ENCODE measurements around the gene CNTNAP5. TPM values are rescaled to one million over a fixed set of nuclear protein-coding genes. Genes with fewer than 3 reads are reported as not detected.

Gene CNTNAP5
- total RNA-seq, 1 donor from 2014 or later: not detected

- no peak for TF ChIP-seq CTCF (IDR thresholded peaks at IDR 0.05; ENCODE audit: borderline replicate concordance)
- Histone ChIP-seq H3K9me3 (replicated peaks) (peaks cover 6% of the 10 kb centered on the region), H3K4me3 (no peak overlapping the region), H3K36me3 (no peaks in the 10 kb centered on the region), H3K27me3 (ENCODE audit: low read depth) (no peaks in the 10 kb centered on the region), H3K4me1 (no peaks in the 10 kb centered on the region), H3K27ac (replicated peaks) (no peak overlapping the region)
- intact Hi-C loops (cut with micrococcal nuclease): no loop called here
- no peak for DNase-seq
Observed at GRCh38 chr2:124698979-124699565, 674.0 kb downstream of the CNTNAP5 start.

GRCh38 chr2:124702777-124703176 is 677.7 kb downstream of the CNTNAP5 start:
- no peak for DNase-seq
- H3K4me1 ChIP-seq: no peaks in the 10 kb centered on the region
- no peak overlapping the region for H3K27ac ChIP-seq (replicated peaks)
- intact Hi-C loops (cut with micrococcal nuclease): no loop called here
- H3K36me3 ChIP-seq: no peaks in the 10 kb centered on the region
- H3K27me3 ChIP-seq (ENCODE audit: low read depth): peaks cover 17% of the 10 kb centered on the region
- peaks cover 6% of the 10 kb centered on the region for H3K9me3 ChIP-seq (replicated peaks)
- no peak overlapping the region for H3K4me3 ChIP-seq
- no peak for TF ChIP-seq CTCF (IDR thresholded peaks at IDR 0.05; ENCODE audit: borderline replicate concordance)

GRCh38 chr2:124704071-124704925 is 679.2 kb downstream of the CNTNAP5 start:
- Histone ChIP-seq H3K27ac (replicated peaks) (no peak overlapping the region), H3K4me3 (no peak overlapping the region), H3K27me3 (ENCODE audit: low read depth) (peaks cover 17% of the 10 kb centered on the region), H3K9me3 (replicated peaks) (peaks cover 6% of the 10 kb centered on the region), H3K4me1 (no peaks in the 10 kb centered on the region), H3K36me3 (no peaks in the 10 kb centered on the region)
- no peak for TF ChIP-seq CTCF (IDR thresholded peaks at IDR 0.05; ENCODE audit: borderline replicate concordance)
- intact Hi-C loops (cut with micrococcal nuclease): no loop called here
- DNase-seq: no peak

GRCh38 chr2:124708661-124709060 is 683.6 kb downstream of the CNTNAP5 start:
- no peak for TF ChIP-seq CTCF (IDR thresholded peaks at IDR 0.05; ENCODE audit: borderline replicate concordance)
- H3K27me3 ChIP-seq (ENCODE audit: low read depth): peaks cover 17% of the 10 kb centered on the region
- peaks cover 4% of the 10 kb centered on the region for H3K9me3 ChIP-seq (replicated peaks)
- H3K27ac ChIP-seq (replicated peaks): no peak overlapping the region
- H3K4me1 ChIP-seq: no peaks in the 10 kb centered on the region
- H3K4me3 ChIP-seq: no peak overlapping the region
- intact Hi-C loops (cut with micrococcal nuclease): no loop called here
- no peaks in the 10 kb centered on the region for H3K36me3 ChIP-seq
- DNase-seq: no peak

- intact Hi-C loops (cut with micrococcal nuclease): no loop called here
- TF ChIP-seq CTCF (IDR thresholded peaks at IDR 0.05; ENCODE audit: borderline replicate concordance): no peak
- Histone ChIP-seq H3K27me3 (ENCODE audit: low read depth) (no peaks in the 10 kb centered on the region), H3K4me1 (no peaks in the 10 kb centered on the region), H3K27ac (replicated peaks) (no peak overlapping the region), H3K36me3 (no peaks in the 10 kb centered on the region), H3K4me3 (no peak overlapping the region), H3K9me3 (replicated peaks) (peaks cover 4% of the 10 kb centered on the region)
- no peak for DNase-seq
Observed at GRCh38 chr2:124713969-124714368, 688.9 kb downstream of the CNTNAP5 start.
